Measurements from ENCODE around the gene PSMC3. TPM values are rescaled to one million over a fixed set of nuclear protein-coding genes. Genes with fewer than 3 reads are reported as not detected.

Gene PSMC3
- total RNA-seq, 1 experiment from 2014 or later = 179 TPM

GRCh38 chr11:47377571-47378009, 48.6 kb downstream of the PSMC3 start:
- H3K4me1 ChIP-seq (ENCODE audit: insufficient read depth, low read length) = no peaks in the 10 kb centered on the region
- no peak overlapping the region; a peak in 1 of 5 replicates for H3K4me3 Mint-ChIP-seq
- no peak overlapping the region for H3K18ac ChIP-seq (ENCODE audit: insufficient read length, low read depth, low read length)
- no peaks in the 10 kb centered on the region; the same call in 1 of the 2 replicates for H3K27me3 Mint-ChIP-seq (ENCODE audit: low read depth)
- H4K5ac ChIP-seq (ENCODE audit: insufficient read length, low read depth, low read length) = no peak overlapping the region
- H2AFZ ChIP-seq (ENCODE audit: low read length) = no peak overlapping the region
- H3K9me3 ChIP-seq (ENCODE audit: control insufficient read depth, low read depth, low read length) = no peaks in the 10 kb centered on the region
- no peak overlapping the region for H2BK12ac ChIP-seq (ENCODE audit: insufficient read length, low read depth, low read length)
- no peak overlapping the region for H2AK5ac ChIP-seq (ENCODE audit: insufficient read length, low read length)
- no peak for DNase-seq
- TF ChIP-seq, protein P1, sequence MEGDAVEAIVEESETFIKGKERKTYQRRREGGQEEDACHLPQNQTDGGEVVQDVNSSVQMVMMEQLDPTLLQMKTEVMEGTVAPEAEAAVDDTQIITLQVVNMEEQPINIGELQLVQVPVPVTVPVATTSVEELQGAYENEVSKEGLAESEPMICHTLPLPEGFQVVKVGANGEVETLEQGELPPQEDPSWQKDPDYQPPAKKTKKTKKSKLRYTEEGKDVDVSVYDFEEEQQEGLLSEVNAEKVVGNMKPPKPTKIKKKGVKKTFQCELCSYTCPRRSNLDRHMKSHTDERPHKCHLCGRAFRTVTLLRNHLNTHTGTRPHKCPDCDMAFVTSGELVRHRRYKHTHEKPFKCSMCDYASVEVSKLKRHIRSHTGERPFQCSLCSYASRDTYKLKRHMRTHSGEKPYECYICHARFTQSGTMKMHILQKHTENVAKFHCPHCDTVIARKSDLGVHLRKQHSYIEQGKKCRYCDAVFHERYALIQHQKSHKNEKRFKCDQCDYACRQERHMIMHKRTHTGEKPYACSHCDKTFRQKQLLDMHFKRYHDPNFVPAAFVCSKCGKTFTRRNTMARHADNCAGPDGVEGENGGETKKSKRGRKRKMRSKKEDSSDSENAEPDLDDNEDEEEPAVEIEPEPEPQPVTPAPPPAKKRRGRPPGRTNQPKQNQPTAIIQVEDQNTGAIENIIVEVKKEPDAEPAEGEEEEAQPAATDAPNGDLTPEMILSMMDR (conservative IDR thresholded peaks at IDR 0.05) = no peak
- H3K9ac ChIP-seq (ENCODE audit: extremely low read depth, insufficient read length, low read length) = no peak overlapping the region
- H3K27ac ChIP-seq (ENCODE audit: insufficient read length, low read depth, low read length) = no peak overlapping the region
- H3K79me2 ChIP-seq (ENCODE audit: insufficient read depth, low read length) = no peaks in the 10 kb centered on the region
- peaks cover 3 to 4% of the 10 kb centered on the region in 2 experiments; a peak in 3 of 4 replicates for H3K4me1 Mint-ChIP-seq
- H4K20me1 ChIP-seq (ENCODE audit: control insufficient read depth, insufficient read depth, insufficient read length) = no peaks in the 10 kb centered on the region
- H3T11ph ChIP-seq (ENCODE audit: low read length) = no peak overlapping the region
- no peaks in the 10 kb centered on the region for H3K9me3 Mint-ChIP-seq
- H2BK120ac ChIP-seq (ENCODE audit: low read depth, low read length, poor library complexity, severe bottlenecking) = no peak overlapping the region
- H2BK15ac ChIP-seq (ENCODE audit: low read depth, low read length) = no peak overlapping the region
- no peak overlapping the region for H3K4ac ChIP-seq (ENCODE audit: low read depth, low read length)
- H3K14ac ChIP-seq (ENCODE audit: insufficient read depth, low read length) = no peak overlapping the region; the same call in 1 of the 2 replicates
- no peaks in the 10 kb centered on the region for H3K27me3 ChIP-seq (ENCODE audit: insufficient read depth, low read length)
- WGBS (ENCODE audit: extremely low coverage, insufficient read length, low lambda C conversion rate) = no CpG with 5 or more reads among the region's 5 CpGs
- H2BK5ac ChIP-seq (ENCODE audit: insufficient read length, low read length) = no peak overlapping the region
- no peak overlapping the region for H3K56ac ChIP-seq (ENCODE audit: insufficient read length, low read depth, low read length)
- no peak overlapping the region for H4K8ac ChIP-seq (replicated peaks; ENCODE audit: insufficient read length, low read depth, low read length)
- H2BK20ac ChIP-seq (ENCODE audit: low read depth, low read length, poor library complexity, severe bottlenecking) = no peak overlapping the region
- H3K27ac Mint-ChIP-seq = no peak overlapping the region
- no peaks in the 10 kb centered on the region for H3K23me2 ChIP-seq (ENCODE audit: insufficient read length, low read depth, low read length, poor library complexity, severe bottlenecking)
- H3K79me1 ChIP-seq (ENCODE audit: insufficient read depth, low read depth, low read length, poor library complexity, severe bottlenecking) = no peaks in the 10 kb centered on the region
- no peaks in the 10 kb centered on the region for H3K36me3 Mint-ChIP-seq (ENCODE audit: insufficient read depth in 1 of 3, low read depth in 3 of 3)
- no peak overlapping the region for H3K4me2 ChIP-seq (ENCODE audit: insufficient read depth, insufficient read length, low read length)
- no peak overlapping the region for H4K91ac ChIP-seq (ENCODE audit: insufficient read length, low read depth, low read length)
- no peak overlapping the region for H3K23ac ChIP-seq (ENCODE audit: insufficient read length, low read depth, low read length)
